ENCODE data around the gene TRNAU1AP. TPM values are rescaled to one million over a fixed set of nuclear protein-coding genes. Genes with fewer than 3 reads are reported as not detected.
"Not testable (repeated sequence)": the region's sequence is repeated elsewhere in the genome, so short reads cannot be mapped to it uniquely, and the experiment has no call there.

Gene TRNAU1AP
- 25.6 TPM for polyA plus RNA-seq (ENCODE audit: insufficient read length)
- long read RNA-seq, donor 1, transcript TRNAU1AP-201 (9 exons, 1,799 nt), result major isoform, 9 of 15 reads
- long read RNA-seq, donor 1, partial matches to known transcripts, result 5 of 15 reads
- long read RNA-seq, donor 1, other reads (novel, unspliced or antisense), result 0 of 15 reads
- long read RNA-seq, donor 2, partial matches to known transcripts, result 8 of 24 reads
- long read RNA-seq, donor 2, other reads (novel, unspliced or antisense), result 14 of 24 reads
- long read RNA-seq, donor 3, partial matches to known transcripts, result 0 of 4 reads
- long read RNA-seq, donor 3, other reads (novel, unspliced or antisense), result 0 of 4 reads
- long read RNA-seq, donor 4, result 0 reads
- long read RNA-seq, donor 5, transcript TRNAU1AP-201 (9 exons, 1,799 nt), result major isoform, 6 of 8 reads
- long read RNA-seq, donor 5, partial matches to known transcripts, result 0 of 8 reads
- long read RNA-seq, donor 5, other reads (novel, unspliced or antisense), result 0 of 8 reads
- long read RNA-seq, donor 6, transcript TRNAU1AP-201 (9 exons, 1,799 nt), result major isoform, 7 of 10 reads
- long read RNA-seq, donor 6, partial matches to known transcripts, result 0 of 10 reads
- long read RNA-seq, donor 6, other reads (novel, unspliced or antisense), result 0 of 10 reads
- long read RNA-seq, donor 7, transcript TRNAU1AP-201 (9 exons, 1,799 nt), result major isoform, 8 of 15 reads
- long read RNA-seq, donor 7, partial matches to known transcripts, result 7 of 15 reads
- long read RNA-seq, donor 7, other reads (novel, unspliced or antisense), result 0 of 15 reads
- long read RNA-seq, donor 8, result 0 reads

DNA sequence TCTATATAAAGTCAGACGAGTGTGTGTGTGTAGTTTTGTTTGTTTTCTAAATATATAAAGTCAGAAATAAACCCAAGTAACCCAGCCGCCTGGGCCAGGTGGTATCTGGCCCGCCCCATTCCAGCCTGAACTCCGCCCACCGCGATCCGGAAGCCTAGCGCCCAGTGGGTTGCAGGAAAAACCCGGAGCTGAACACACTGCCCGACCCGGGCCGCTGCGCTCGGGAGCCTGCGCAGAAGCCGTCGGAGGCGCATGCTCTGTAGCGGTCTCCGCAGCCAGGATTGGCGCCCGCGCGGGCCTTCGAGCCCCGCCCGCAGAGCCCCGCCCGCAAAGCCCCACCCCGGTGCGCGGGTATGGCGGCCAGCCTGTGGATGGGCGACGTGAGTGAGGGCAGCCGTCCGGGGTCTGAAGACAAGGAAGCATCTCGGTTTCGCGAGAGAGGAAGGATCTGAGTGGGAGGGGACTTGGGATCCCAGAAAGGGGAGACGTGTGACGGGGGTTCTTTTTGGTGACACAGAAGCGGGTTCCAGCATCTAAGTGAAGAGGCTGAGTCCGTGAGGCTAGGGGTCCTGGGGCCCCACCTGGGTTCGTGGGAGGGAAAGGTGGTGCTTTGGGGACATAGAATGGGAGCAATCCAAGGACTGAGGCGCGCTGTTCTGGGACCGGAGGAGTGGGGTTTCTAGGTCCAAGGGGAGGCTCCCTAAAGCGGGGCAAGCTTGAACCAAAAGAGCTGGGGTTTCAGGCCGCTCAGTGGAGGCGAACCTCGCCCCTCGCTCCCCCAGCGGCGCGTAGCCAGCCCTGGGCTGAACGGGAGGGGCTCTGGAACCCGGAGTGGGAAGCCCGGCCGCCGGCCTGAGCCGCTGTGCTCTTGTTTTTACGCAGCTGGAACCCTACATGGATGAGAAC lies at the start of gene TRNAU1AP:
Gene TRNAU1AP (plus strand): TSS at position 328 of the 906 bp plus-strand sequence. CDS start 26 bp downstream, at position 354.
- DNase-seq, result peak; percentile 96

DNA sequence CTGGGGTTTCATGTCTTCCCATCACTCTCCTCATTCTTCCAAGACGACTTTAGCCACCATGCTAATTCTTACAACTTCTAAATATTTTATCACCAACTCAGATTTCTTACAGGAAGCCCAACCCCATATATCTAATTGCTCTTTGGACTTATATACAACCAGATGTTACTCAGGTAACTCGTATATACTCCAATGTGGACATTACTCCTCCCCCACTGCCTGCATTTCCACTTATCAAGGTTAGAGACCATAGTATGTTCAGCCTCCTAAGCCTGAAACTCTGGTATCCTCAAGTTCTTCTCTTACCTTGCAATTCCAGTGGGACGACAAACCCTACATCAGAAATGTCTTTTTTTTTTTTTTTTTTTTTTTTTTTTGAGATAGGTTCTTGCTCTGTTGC lies 49.8 kb upstream of the TRNAU1AP start:
- no peak for DNase-seq

- peak; percentile 99 for DNase-seq
Measured at GRCh38 chr1:28505406-28506187, 47.3 kb upstream of the TRNAU1AP start, which contains the start of gene RCC1. Gene RCC1 (plus strand): TSS chr1:28506043. CDS start chr1:28529867, 23,824 bp downstream.

- DNase-seq, result no peak
Measured at GRCh38 chr1:28506907-28507246, 46.0 kb upstream of the TRNAU1AP start.

- DNase-seq, result no peak
Measured at GRCh38 chr1:28507247-28507645, 45.6 kb upstream of the TRNAU1AP start.

DNA sequence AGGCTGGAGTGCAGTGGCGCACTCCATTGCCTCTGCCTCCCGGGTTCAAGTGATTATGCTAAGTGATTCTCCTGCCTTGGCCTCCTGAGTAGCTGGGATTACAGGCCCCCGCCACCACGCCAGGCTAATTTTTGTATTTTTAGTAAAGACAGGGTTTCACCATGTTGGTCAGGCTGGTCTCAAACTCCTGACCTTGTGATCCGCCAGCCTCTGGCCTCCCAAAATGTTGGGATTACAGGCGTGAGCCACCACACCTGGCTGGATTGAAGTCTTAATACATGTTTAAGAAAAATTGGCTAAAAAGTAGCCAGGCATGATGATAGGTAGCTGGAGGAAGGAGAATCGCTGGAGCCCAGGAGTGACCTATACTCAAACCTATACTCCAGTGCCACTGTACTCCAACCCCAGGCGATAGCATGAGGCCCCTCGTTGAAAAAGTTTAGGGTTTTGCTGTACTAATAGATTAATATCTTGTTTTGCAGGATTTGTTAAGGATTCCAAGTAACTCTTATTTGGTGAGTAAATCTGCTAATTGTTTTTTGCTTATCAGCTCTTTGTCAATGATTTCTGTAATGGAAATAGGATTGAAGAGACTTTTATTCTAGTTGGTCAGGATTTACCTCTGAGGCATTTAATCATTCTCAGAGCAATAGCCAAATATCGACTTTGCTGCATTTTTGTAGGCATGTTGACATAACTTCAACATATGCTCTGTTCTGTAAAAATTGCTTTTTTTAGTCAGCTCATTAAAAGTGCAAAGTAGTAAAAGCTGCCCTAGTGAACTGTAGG lies 45.0 kb upstream of the TRNAU1AP start:
- DNase-seq, result no peak

- DNase-seq, result no peak
Measured at GRCh38 chr1:28508435-28508754, 44.5 kb upstream of the TRNAU1AP start.

GRCh38 chr1:28509705-28510272 lies 43.1 kb upstream of the TRNAU1AP start:
- no peak for DNase-seq

DNA sequence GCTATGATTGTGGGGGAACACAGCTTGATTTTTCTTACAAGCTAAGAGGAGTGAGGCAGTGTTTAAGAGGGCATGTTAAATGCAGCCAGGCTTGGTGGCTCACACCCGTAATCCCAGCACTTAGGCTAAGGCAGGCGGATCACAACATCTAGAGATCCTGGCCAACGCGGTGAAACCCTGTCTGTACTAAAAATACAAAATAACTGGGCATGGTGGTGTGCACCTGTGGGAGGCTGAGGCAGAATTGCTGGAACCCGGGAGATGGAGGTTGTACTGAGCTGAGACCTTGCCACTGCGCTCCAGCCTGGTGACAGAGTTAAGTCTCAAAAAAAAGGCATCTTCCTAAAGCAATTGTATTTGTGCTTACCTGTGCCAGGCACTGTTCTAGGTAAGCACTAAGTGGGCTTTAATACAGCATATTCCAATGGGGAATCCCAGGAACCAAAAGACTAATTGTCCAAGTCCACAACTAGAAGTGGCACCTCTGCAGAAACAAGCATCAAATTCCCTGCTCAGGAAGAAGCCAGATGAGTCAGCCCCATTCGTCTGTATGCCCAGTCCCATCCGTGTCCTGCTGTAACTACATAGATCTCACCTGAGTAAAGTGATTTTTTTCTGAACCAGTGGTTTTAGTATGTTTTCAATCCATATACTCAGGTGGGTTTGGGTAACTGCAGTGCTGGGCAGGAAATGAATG lies 42.5 kb upstream of the TRNAU1AP start:
- DNase-seq, result no peak

DNA sequence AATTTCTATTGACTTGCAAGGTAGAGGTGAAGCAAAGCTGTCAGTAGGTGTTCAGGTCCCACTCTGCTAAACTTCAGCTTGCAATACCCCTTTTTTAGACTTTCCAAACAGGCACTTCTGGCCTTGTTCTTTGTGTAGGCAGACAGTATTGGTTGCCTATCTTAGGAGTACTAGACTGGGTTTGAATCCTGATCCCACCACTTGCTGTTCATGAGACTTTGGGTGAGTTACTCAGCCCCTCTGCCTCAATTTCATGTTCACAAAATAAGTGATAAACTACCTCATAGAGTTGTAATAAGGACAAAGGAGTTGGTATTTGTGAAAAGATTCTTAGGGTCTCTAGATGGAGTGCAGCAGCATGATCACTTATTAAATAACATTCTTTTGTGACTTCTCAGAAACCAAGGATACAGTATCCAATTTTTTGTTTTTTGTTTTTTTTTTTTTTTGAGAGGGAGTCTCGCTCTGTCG lies 41.9 kb upstream of the TRNAU1AP start:
- DNase-seq, result no peak

DNA sequence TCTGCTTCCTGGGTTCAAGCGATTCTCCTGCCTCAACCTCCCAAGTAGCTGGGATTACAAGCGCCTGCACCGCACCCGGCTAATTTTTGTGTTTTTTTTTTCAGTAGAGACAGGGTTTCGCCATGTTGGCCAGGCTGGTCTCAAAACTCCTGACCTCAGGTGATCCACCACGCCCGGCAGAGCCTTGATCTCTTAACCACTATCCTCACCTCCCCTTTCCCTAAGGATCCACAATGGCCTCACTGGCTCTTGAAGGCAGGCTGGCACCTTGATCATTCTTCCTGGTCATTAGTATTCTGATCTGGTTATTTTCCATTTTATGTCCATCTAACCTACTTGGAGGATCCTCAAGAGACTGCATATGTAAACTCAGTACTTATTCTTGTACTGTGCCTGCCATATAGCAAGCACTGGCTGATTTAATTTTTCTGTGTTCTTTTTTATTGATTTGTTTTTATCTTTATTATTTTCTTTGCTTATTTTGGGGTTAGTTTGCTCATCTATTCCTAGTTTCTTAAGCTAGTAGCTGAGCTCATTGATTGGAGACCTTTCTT lies 40.8 kb upstream of the TRNAU1AP start:
- no peak for DNase-seq

- DNase-seq, result not testable (repeated sequence)
Measured at GRCh38 chr1:28514445-28514933, 38.4 kb upstream of the TRNAU1AP start.

DNA sequence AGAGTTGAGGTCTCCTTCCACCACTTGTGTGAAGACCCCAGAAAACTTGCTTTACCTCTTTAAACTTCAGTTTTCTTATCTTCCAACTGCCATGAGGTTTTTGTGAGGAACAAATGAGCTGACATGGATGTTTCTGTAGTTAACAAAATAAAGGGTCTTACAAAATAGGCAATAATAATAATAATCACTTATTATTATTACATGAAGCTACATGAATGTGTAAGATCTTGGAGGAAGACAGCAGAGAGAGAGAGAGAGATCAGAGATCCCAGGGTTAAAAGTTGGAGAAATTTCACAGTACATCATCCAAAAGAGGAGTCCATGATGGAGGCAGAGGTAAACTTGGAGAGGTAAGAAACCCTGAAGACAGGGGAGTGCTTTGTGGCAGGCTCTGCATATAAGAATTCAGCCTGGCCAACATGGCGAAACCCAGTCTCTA lies 36.3 kb upstream of the TRNAU1AP start:
- DNase-seq, result no peak

GRCh38 chr1:28517649-28517999 lies 35.3 kb upstream of the TRNAU1AP start:
- no peak for DNase-seq

DNA sequence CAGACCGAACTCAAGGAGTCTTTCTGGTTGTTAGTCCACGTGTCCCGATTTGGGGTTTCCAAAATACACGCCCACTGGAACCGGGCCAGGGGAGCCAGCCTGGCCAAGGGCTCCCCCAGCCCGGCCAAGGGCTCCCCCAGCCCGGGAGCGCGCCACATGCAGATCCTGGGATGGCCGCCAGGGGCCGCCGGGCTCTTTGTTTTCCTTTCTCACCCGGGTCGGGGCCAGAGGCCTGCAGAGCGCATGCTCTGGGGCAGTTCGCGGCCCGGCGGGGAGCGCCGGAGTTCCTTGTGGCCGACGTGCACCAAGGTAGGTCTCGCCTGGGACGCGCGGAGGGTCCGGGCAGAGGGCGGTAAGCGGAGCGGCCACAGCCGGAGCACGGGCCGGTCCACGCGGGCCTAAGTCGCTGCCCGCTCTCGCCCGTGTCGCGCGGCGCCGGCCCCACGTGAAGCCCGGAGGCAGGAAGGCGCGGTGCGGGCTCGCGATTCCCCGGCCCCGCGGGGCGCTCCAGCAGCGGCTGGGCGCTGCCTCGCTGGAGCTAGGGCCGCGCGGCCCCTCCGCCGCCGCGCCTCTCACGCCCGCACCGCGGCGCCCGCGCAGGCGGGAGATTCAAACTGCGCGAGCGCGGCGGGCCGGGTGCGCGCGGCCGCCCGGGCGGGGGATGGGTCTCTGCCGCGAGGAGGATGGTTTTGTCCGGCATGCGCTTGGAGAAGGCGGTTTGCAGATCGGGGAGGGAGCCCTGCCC lies 34.7 kb upstream of the TRNAU1AP start:
- DNase-seq, result peak; percentile 88

GRCh38 chr1:28518745-28519341 lies 34.0 kb upstream of the TRNAU1AP start:
- DNase-seq, result no peak

DNA sequence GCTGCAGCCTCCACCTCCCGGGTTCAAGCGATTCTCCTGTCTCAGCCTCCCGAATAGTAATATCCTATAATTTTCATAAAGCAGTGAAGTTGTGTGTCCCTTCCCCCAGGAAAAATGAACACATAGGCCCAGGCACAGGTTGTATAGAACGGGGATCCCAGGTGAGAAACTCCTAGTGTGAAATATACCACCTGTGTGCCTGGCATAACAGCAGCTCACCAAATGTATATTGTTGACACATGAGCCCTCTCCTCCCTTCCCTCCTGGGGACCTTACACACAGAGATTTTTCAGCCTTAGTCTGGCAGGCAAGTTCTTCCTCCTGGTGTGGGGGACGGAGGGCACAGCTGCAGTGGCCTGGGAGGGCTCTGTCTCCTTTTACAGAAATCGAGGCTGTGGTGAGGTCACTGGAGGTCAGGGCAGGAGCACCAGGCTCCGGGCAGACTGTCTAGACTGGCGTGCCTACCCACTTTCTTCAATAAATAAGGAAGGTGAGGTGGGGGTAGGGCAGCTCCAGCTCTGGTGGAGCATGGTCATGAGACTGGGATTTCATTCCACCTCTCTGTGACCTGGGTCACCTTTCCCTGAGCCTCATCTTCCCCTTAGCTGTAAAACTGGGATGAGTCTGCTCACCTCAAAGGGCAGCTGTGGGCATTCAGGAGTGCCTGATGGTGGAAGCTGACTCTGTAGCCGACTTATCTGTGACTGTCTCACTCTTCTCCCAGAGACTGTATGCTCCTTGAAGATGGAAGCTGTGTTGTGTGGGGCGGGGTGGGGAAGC lies 32.7 kb upstream of the TRNAU1AP start:
- no peak for DNase-seq
